GM12878 (cell line): Measurements from ENCODE around the gene SPATA20. TPM values are rescaled to one million over a fixed set of nuclear protein-coding genes. Genes with fewer than 3 reads are reported as not detected.

Experiments used
- ATAC-seq: fragments of 200-7000 bp; cut with Tn5 transposase; 3 replicates; pipeline ENCODE4 v1.9.1; 2020; ENCODE audit warnings: mild to moderate bottlenecking, moderate library complexity
- BruUV-seq: library from RNA; stranded (reverse); fragments of 400-500 nt; replicated peaks from 2 replicates; lab custom pipeline; 2021; lab: Mats Ljungman, UMichigan
- CTCF ChIA-PET: fragments of 300-600 bp; sonication (Branson Sonifier 250); formaldehyde crosslinking; extraction: SDS; loops from one replicate; lab custom pipeline; 2021; ENCODE audit warnings: inconsistent platforms; lab: Yijun Ruan, JAX
- POLR2A ChIA-PET: fragments of 350-600 bp; formaldehyde crosslinking; extraction: SDS; loops from one replicate; lab custom pipeline; 2021; ENCODE audit warnings: inconsistent platforms; lab: Charles Lee
- RAD21 ChIA-PET: fragments of 300-600 bp; sonication (Branson Sonifier 250); formaldehyde crosslinking; loops from one replicate; lab custom pipeline; 2023; ENCODE audit warnings: antibody characterized with exemption; ENCODE audit not compliant: unreplicated experiment; lab: Charles Lee
- SMC1A ChIA-PET: fragments of 300-600 bp; sonication (Branson Sonifier 250); formaldehyde crosslinking; loops from one replicate; lab custom pipeline; 2023; ENCODE audit not compliant: unreplicated experiment, uncharacterized antibody; lab: Charles Lee
- DNase-seq: peaks from one replicate; pipeline ENCODE4 v3.0.0-alpha.2; 2011; ENCODE audit warnings: low read depth, low spot score
- FAIRE-seq: peaks from 3 replicates; lab custom pipeline; 2011; peaks lifted over from hg19 to GRCh38; lab: Jason Lieb, UNC
- H2AFZ ChIP-seq: 2 replicates; pipeline ENCODE4 v1.6.0; 2011; ENCODE audit warnings: low read depth, low read length, control low read depth; ENCODE audit not compliant: control insufficient read depth
- H3K27ac ChIP-seq: 2 replicates; pipeline ENCODE4 v1.5.1; 2011; ENCODE audit warnings: control low read depth; ENCODE audit not compliant: control insufficient read depth, insufficient read depth
- H3K27me3 ChIP-seq, 2 experiments: replicated peaks in 1 of 2; 2 replicates each; pipeline versions ENCODE4 v1.6.0 to v1.6.1; 2011; ENCODE audit warnings: low read length in 1 of 2; ENCODE audit not compliant: control insufficient read depth in 2 of 2, insufficient read depth in 2 of 2
- H3K36me3 ChIP-seq, 2 experiments: 2 replicates each; pipeline ENCODE4 v1.5.1; 2011; ENCODE audit warnings: low read length in 1 of 2; ENCODE audit not compliant: control insufficient read depth in 2 of 2, insufficient read depth in 2 of 2
- H3K4me1 ChIP-seq: 2 replicates; pipeline ENCODE4 v1.6.1; 2011; ENCODE audit warnings: mild to moderate bottlenecking, low read length, moderate library complexity, mixed read lengths; ENCODE audit not compliant: control insufficient read depth, insufficient read depth
- H3K4me2 ChIP-seq: 2 replicates; pipeline ENCODE4 v1.6.0; 2011; ENCODE audit warnings: control low read depth; ENCODE audit not compliant: control insufficient read depth, insufficient read depth
- H3K4me3 ChIP-seq: fragments of 200-600 bp; sonication (generic); 2 replicates; pipeline ENCODE4 v1.5.1; 2016
- H3K79me2 ChIP-seq: 2 replicates; pipeline ENCODE4 v1.6.0; 2011; ENCODE audit warnings: low read length; ENCODE audit not compliant: control insufficient read depth, insufficient read depth
- H3K9ac ChIP-seq: 2 replicates; pipeline ENCODE4 v1.8.0; 2011; ENCODE audit warnings: low read length, control low read depth, mixed read lengths; ENCODE audit not compliant: control insufficient read depth, insufficient read depth
- H3K9me3 ChIP-seq: replicated peaks from 3 replicates; pipeline ENCODE4 v1.5.1; 2011; ENCODE audit warnings: mild to moderate bottlenecking, low read length; ENCODE audit not compliant: control insufficient read depth, insufficient read depth
- H4K20me1 ChIP-seq: 2 replicates; pipeline ENCODE4 v1.6.0; 2011; ENCODE audit not compliant: control insufficient read depth, insufficient read depth
- ATF3 ChIP-seq: IDR thresholded peaks from 2 replicates; pipeline ENCODE4 v1.6.1; 2011; ENCODE audit warnings: low read depth, mild to moderate bottlenecking, low read length, moderate library complexity, borderline replicate concordance; ENCODE audit errors: extremely low read depth
- BCL3 ChIP-seq: IDR thresholded peaks from 2 replicates; pipeline ENCODE4 v1.6.1; 2011; ENCODE audit warnings: borderline replicate concordance, low read depth, mild to moderate bottlenecking, moderate library complexity, low read length; ENCODE audit not compliant: insufficient read depth, poor library complexity, severe bottlenecking
- E2F4 ChIP-seq: IDR thresholded peaks from 2 replicates; pipeline ENCODE4 v1.6.1; 2012; ENCODE audit warnings: low read depth, low read length, improper control_type of control experiment
- GATAD2B ChIP-seq: fragments of 450-650 bp; conservative IDR thresholded peaks from 2 replicates; pipeline ENCODE4 v1.6.1; 2017; ENCODE audit warnings: low read depth, mild to moderate bottlenecking, moderate library complexity
- HSF1 ChIP-seq: fragments of 150-350 bp; IDR thresholded peaks from 2 replicates; pipeline ENCODE4 v1.6.1; 2014; ENCODE audit warnings: mild to moderate bottlenecking, low read depth, low read length
- JUNB ChIP-seq: IDR thresholded peaks from 2 replicates; pipeline ENCODE4 v1.6.1; 2016; ENCODE audit warnings: antibody characterized with exemption, mild to moderate bottlenecking
- JUND ChIP-seq: IDR thresholded peaks from 2 replicates; pipeline ENCODE4 v1.6.1; 2012; ENCODE audit warnings: low read depth, mild to moderate bottlenecking, low read length, improper control_type of control experiment, moderate library complexity
- MLLT1 ChIP-seq: fragments of 450-650 bp; IDR thresholded peaks from 2 replicates; pipeline ENCODE4 v1.6.1; 2016; ENCODE audit warnings: mild to moderate bottlenecking
- NFIC ChIP-seq: IDR thresholded peaks from 2 replicates; pipeline ENCODE4 v1.6.1; 2012; ENCODE audit warnings: low read depth, mild to moderate bottlenecking, inconsistent platforms, low read length, moderate library complexity
- RB1 ChIP-seq: fragments of 450-650 bp; formaldehyde crosslinking; IDR thresholded peaks from 2 replicates; pipeline ENCODE4 v1.6.1; 2017; ENCODE audit warnings: mild to moderate bottlenecking, borderline replicate concordance
- TBL1XR1 ChIP-seq: IDR thresholded peaks from 2 replicates; pipeline ENCODE4 v1.6.1; 2012; ENCODE audit warnings: low read depth, low read length, improper control_type of control experiment
- TCF3 ChIP-seq: IDR thresholded peaks from 2 replicates; pipeline ENCODE4 v1.6.1; 2012; ENCODE audit warnings: low read depth, mild to moderate bottlenecking, low read length, borderline replicate concordance; ENCODE audit not compliant: insufficient read depth
- ZBTB4 ChIP-seq: fragments of 450-650 bp; formaldehyde crosslinking; IDR thresholded peaks from 2 replicates; pipeline ENCODE4 v1.4.0; 2022; ENCODE audit warnings: mild to moderate bottlenecking, moderate library complexity
- WGBS: methylation state at CpG from one replicate; pipeline ENCODE4 v1.1.6; 2016; ENCODE audit warnings: low lambda C conversion rate; ENCODE audit not compliant: insufficient replicate concordance, insufficient coverage; ENCODE audit errors: missing lambda C conversion rate; 5-methylcytosine and 5-hydroxymethylcytosine counted together
- in situ Hi-C: fragments of 300-500 bp; cut with MboI; formaldehyde crosslinking; loops from 9 replicates; pipeline ENCODE4 v1.14.3; 2018; ENCODE audit warnings: mixed read lengths
- intact Hi-C: fragments of 100-400 bp; cut with micrococcal nuclease; formaldehyde crosslinking; loops from one replicate; pipeline ENCODE4 v1.14.2; 2022; ENCODE audit not compliant: unreplicated experiment
- polyA plus RNA-seq, 11 experiments: library from polyadenylated mRNA; depleted of rRNA in 4 of 11; unstranded in 6 of 11; stranded (reverse) in 5 of 11; fragments of >200 nt; fragmentation: Nextera tagmentation in 4 of 11; fragmentation: Illumina TruSeq in 1 of 11; extraction: Ambion mirVana in 4 of 11; extraction: Trizol in 1 of 11; gene quantifications; 1 replicate in 1 of 11; 2 replicates in 10 of 11; pipeline versions ENCODE4 v1.2.1 to v1.2.3, GENCODE V29; 2011 to 2016; ENCODE audit warnings: inconsistent platforms in 2 of 11, missing spikeins in 2 of 11, low read depth in 1 of 11
- total RNA-seq, 4 experiments: library from RNA; depleted of rRNA in 3 of 4; stranded (reverse); fragments of >200 nt in 3 of 4; fragmentation: Illumina TruSeq in 1 of 4; extraction: Trizol in 1 of 4; gene quantifications; 2 replicates each; pipeline versions ENCODE4 v1.2.1 to v1.2.3, GENCODE V29; 2013 to 2021

The SPATA20 gene
- total and polyA plus RNA-seq, 10 of the 15 experiments (the other 5 are each of a cell fraction or from before 2014, with no cell fraction given) = 2.1 to 69.8 (median 26.6) TPM

GRCh38 chr17:50517011-50517410 is 30.0 kb upstream of the SPATA20 start:
- RAD21 ChIA-PET = no interaction called here
- no TSS peak for BruUV-seq
- no peak for DNase-seq
- no peaks in the 10 kb centered on the region for H3K79me2 ChIP-seq
- no peaks in the 10 kb centered on the region for H3K9me3 ChIP-seq
- intact Hi-C loops (no loop called here), in situ Hi-C loops (no loop called here)
- CTCF ChIA-PET = no interaction called here
- no peak overlapping the region for H3K4me2 ChIP-seq
- H3K4me3 ChIP-seq = no peak overlapping the region
- no peaks in the 10 kb centered on the region for H3K4me1 ChIP-seq
- H3K36me3 ChIP-seq = no peaks in the 10 kb centered on the region
- H3K27me3 ChIP-seq = no peaks in the 10 kb centered on the region
- WGBS = 65% methylated on average over 4 of the region's 4 CpGs
- no peak for FAIRE-seq
- H2AFZ ChIP-seq = no peak overlapping the region
- POLR2A ChIA-PET = no interaction called here
- no peak overlapping the region for H3K27ac ChIP-seq
- H4K20me1 ChIP-seq = no peaks in the 10 kb centered on the region
- SMC1A ChIA-PET = no interaction called here
- ATAC-seq = no peak
- no peak overlapping the region for H3K9ac ChIP-seq
- no peak for TF ChIP-seq JUNB
- TF ChIP-seq BCL3 = no peak
- TF ChIP-seq E2F4 = no peak
- TF ChIP-seq MLLT1 = no peak
- no peak for TF ChIP-seq RB1
- TF ChIP-seq NFIC = no peak
- TF ChIP-seq GATAD2B = no peak
- TF ChIP-seq TBL1XR1 = no peak
- TF ChIP-seq ATF3 = no peak
- TF ChIP-seq ZBTB4 (CRISPR knock-in tag) = no peak
- no peak for TF ChIP-seq JUND
- TF ChIP-seq TCF3 = no peak
- no peak for TF ChIP-seq HSF1
